GM20000 (cell line): ENCODE measurements around the gene PRELID2.

ENCODE experiments used
- DNase-seq: peaks from one replicate; pipeline ENCODE4 v3.0.0; 2012; ENCODE audit warnings: low spot score
- CTCF ChIP-seq: IDR thresholded peaks from 2 replicates; pipeline ENCODE4 v1.5.1; 2012; ENCODE audit warnings: mild to moderate bottlenecking, control low read depth; ENCODE audit errors: extremely low read depth, missing control alignments

Gene PRELID2

GRCh38 chr5:145824040-145824439 lies 11.1 kb downstream of the PRELID2 start:
- TF ChIP-seq CTCF, result no peak
- no peak for DNase-seq

DNA sequence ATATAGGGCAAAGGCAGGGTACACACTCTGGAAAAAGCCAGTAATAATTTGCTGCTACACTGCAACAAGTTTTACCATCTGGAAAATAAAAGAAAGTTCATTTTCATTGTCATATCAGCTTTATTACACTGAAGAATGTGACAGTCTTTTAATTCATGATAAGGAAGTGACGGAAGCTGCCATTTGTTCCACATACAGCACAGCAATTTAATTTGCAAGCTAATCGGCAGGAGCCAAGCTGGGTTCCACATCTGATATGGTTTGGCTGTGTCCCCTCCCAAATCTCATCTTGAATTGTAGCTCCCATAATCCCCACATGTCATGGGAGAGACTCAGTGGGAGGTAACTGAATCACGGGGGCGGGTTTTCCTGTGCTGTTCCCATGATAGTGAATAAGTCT lies 16.5 kb downstream of the PRELID2 start:
- TF ChIP-seq CTCF, result no peak
- no peak for DNase-seq

- DNase-seq, result no peak
- TF ChIP-seq CTCF, result no peak
These were observed 22.3 kb downstream of the PRELID2 start for GRCh38 chr5:145812877-145813276.

- no peak for TF ChIP-seq CTCF
- DNase-seq, result no peak
These were observed 23.1 kb downstream of the PRELID2 start for GRCh38 chr5:145811834-145812625.

DNA sequence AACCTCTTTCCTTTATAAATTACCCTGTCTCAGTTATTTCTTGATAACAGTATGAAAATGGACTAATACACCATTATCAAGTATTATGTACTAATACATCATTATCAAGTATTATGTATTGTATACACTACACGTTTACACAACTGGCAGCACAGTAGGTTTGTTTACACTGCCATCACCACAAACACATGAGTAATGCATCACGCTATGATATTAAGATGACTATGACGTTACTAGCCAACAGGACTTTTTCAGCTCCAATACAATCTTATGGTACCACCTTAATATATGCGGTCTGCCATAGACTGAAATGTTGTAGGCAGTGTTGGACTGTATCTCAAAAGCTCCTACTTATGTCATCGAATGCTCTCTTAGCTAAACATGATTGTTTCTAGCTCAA lies 28.2 kb downstream of the PRELID2 start:
- no peak for DNase-seq
- no peak for TF ChIP-seq CTCF

DNA sequence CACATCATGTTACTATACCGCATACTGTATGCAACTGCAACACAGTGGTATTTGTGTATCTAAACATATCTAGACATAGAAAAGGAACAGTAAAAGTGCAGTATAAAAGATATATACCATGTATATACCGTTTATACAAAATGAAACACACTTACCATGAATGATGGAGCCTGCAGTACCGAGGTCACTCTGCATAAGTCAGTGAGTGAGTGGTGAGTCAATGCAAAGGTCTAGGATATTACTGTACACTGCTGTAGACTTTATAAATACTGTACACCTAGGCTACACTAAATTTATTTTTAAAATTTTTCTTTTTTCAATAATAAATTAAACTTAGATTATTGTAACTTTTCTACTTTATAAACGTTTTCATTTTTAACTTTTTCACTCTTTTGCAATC lies 29.3 kb downstream of the PRELID2 start:
- DNase-seq, result no peak
- no peak for TF ChIP-seq CTCF

DNA sequence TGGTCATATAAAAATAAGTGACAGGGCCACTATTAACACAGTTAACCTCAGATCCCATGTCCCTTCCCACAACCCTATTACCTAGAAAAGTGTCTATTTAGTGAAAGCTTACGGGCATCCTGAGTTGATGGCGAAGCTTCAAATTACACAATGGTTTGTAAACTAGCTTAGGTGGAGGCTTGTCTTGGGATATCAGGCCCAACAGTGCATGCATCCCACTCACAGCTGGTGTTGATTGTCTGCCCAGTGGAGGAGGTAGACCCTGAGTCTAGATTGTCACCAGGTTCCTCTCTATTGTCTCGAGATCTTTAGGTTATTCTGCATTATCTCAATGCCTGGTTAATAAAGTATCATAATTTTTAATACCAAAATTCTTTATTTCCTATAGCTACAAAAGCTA lies 30.4 kb downstream of the PRELID2 start:
- DNase-seq, result no peak
- TF ChIP-seq CTCF, result no peak
